Measurements from ENCODE around the gene VAV3.

Gene VAV3

DNA sequence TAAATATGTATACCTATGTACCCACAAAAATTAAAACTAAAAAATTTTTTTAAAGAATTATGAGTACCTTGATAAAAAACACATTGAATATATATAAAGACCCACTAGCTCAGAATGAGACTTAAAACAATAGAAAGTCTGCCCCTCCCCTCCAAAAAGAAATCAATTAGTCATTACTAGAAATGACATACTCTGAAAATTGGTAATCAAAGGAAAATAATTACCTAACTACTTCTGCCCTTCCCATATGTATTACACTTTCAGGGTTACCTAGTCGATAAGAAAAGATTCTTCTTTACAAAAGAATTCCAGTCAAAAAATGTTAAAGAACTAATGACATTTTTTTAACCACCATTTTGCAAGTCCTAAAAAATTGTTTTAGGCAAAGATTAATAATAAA, 34.7 kb downstream of the VAV3 start:
- H3K9ac ChIP-seq (ENCODE audit: low read length) = no peak overlapping the region
- H3K27ac ChIP-seq (ENCODE audit: low read length) = no peak overlapping the region
- H3K4me1 ChIP-seq (ENCODE audit: control insufficient read depth, low read depth, low read length) = peaks cover 3% of the 10 kb centered on the region
- H3K27me3 ChIP-seq (ENCODE audit: control insufficient read depth, insufficient read depth, low read length) = no peaks in the 10 kb centered on the region
- no peak overlapping the region for H3K4me3 ChIP-seq (ENCODE audit: low read length)
- no peaks in the 10 kb centered on the region for H3K36me3 ChIP-seq (ENCODE audit: control insufficient read depth, low read depth, low read length)
- no peaks in the 10 kb centered on the region for H3K9me3 ChIP-seq (ENCODE audit: control insufficient read depth, low read depth, low read length)

DNA sequence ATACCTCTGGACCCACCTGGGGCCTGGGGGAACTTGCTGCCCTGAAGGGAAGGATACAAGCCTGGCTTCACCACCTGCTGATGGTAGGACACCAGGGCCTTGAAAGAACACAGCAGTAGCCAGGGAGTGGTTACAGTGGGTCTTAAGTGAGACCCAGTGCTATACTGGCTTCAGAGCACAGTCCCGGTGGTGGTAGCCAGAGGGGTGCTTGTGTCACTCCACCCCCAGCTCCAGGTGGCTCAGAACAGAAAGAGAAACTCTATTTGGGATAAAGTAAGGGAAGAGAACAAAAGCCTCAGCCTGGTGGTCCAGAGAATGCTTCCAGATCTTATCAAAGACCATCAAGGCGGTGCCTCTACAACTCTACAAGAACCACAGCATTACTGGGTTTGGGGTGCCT, 37.2 kb downstream of the VAV3 start:
- Histone ChIP-seq H3K36me3 (ENCODE audit: control insufficient read depth, low read depth, low read length) (no peaks in the 10 kb centered on the region), H3K9me3 (ENCODE audit: control insufficient read depth, low read depth, low read length) (no peaks in the 10 kb centered on the region), H3K4me3 (ENCODE audit: low read length) (no peak overlapping the region), H3K9ac (ENCODE audit: low read length) (no peak overlapping the region), H3K27ac (ENCODE audit: low read length) (no peak overlapping the region), H3K27me3 (ENCODE audit: control insufficient read depth, insufficient read depth, low read length) (no peaks in the 10 kb centered on the region), H3K4me1 (ENCODE audit: control insufficient read depth, low read depth, low read length) (peaks cover 3% of the 10 kb centered on the region)

DNA sequence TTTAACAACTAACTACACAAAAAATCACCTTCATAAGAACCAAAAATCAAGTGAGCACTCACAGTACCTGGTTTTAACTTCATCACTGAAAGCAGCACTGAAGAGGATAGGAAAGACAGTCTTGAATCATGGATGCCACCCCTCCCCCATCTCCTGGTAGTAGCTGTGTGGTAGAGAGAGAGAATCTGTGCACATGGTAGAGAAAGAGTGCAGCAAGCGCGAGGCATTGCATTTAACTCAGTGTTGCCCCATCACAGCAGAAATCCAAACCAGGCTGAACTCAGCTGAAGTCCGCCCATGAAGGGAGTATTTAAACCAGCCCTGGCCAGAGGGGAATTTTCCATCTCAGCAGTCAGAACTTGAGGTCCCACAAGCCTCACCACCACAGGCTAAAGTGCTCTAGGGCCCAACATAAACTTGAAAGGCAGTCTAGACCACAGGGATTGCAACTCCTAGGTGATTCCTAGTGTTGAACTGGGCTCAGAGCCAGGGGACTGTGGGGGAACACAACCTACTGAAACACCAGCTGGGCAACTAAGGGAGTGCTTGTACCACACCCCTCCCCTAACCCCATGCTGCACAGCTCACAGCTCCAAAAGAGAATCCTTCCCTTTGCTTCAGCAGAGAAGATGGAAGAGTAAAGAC, 38.4 kb downstream of the VAV3 start:
- peaks cover 3% of the 10 kb centered on the region for H3K4me1 ChIP-seq (ENCODE audit: control insufficient read depth, low read depth, low read length)
- H3K27ac ChIP-seq (ENCODE audit: low read length) = no peak overlapping the region
- H3K9ac ChIP-seq (ENCODE audit: low read length) = no peak overlapping the region
- no peaks in the 10 kb centered on the region for H3K27me3 ChIP-seq (ENCODE audit: control insufficient read depth, insufficient read depth, low read length)
- H3K9me3 ChIP-seq (ENCODE audit: control insufficient read depth, low read depth, low read length) = no peaks in the 10 kb centered on the region
- H3K36me3 ChIP-seq (ENCODE audit: control insufficient read depth, low read depth, low read length) = no peaks in the 10 kb centered on the region
- H3K4me3 ChIP-seq (ENCODE audit: low read length) = no peak overlapping the region

DNA sequence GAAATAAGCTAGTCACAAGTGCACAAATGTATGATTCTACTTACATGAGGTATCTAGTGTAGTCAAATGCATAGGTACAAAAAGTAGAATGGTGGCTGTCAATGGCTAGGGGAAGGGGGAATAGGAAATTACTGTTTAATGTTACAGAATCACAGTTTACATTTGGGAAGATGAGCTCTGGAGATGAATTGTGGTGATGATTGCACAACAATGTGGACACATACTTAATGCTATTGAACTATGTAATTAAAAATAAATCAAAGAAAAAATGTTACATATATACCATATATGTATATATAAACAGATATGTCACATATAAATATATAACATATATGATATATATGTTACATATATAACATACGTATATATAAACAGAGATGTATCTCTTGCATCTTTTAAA, 39.4 kb downstream of the VAV3 start:
- no peak overlapping the region for H3K27ac ChIP-seq (ENCODE audit: low read length)
- no peaks in the 10 kb centered on the region for H3K4me1 ChIP-seq (ENCODE audit: control insufficient read depth, low read depth, low read length)
- H3K4me3 ChIP-seq (ENCODE audit: low read length) = no peak overlapping the region
- no peaks in the 10 kb centered on the region for H3K9me3 ChIP-seq (ENCODE audit: control insufficient read depth, low read depth, low read length)
- no peaks in the 10 kb centered on the region for H3K27me3 ChIP-seq (ENCODE audit: control insufficient read depth, insufficient read depth, low read length)
- no peak overlapping the region for H3K9ac ChIP-seq (ENCODE audit: low read length)
- no peaks in the 10 kb centered on the region for H3K36me3 ChIP-seq (ENCODE audit: control insufficient read depth, low read depth, low read length)

- Histone ChIP-seq H3K9ac (ENCODE audit: low read length) (no peak overlapping the region), H3K27ac (ENCODE audit: low read length) (no peak overlapping the region), H3K27me3 (ENCODE audit: control insufficient read depth, insufficient read depth, low read length) (no peaks in the 10 kb centered on the region), H3K9me3 (ENCODE audit: control insufficient read depth, low read depth, low read length) (no peaks in the 10 kb centered on the region), H3K4me3 (ENCODE audit: low read length) (no peak overlapping the region), H3K36me3 (ENCODE audit: control insufficient read depth, low read depth, low read length) (no peaks in the 10 kb centered on the region), H3K4me1 (ENCODE audit: control insufficient read depth, low read depth, low read length) (no peaks in the 10 kb centered on the region)
These were observed 44.0 kb downstream of the VAV3 start for GRCh38 chr1:107920999-107921398.

DNA sequence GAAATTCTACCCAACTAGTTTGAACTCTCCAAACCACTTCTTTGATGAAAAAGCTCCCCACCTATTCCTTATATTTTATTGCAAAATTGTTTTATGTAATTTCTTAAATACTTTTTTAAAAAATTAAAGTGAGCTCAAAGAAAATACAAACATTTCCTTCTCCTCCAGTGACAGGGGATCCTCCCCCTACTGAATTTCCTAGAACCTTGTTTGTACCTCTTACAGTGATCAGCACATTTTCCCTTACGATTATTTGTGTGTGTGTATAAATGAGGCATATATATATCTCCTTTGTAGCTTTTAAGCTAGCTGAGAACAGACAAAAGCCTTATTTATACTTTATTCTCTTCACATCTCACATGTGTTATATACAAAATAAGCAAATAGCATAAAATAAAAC, 44.4 kb downstream of the VAV3 start:
- Histone ChIP-seq H3K9ac (ENCODE audit: low read length) (no peak overlapping the region), H3K4me3 (ENCODE audit: low read length) (no peak overlapping the region), H3K27me3 (ENCODE audit: control insufficient read depth, insufficient read depth, low read length) (no peaks in the 10 kb centered on the region), H3K27ac (ENCODE audit: low read length) (no peak overlapping the region), H3K4me1 (ENCODE audit: control insufficient read depth, low read depth, low read length) (no peaks in the 10 kb centered on the region), H3K9me3 (ENCODE audit: control insufficient read depth, low read depth, low read length) (no peaks in the 10 kb centered on the region), H3K36me3 (ENCODE audit: control insufficient read depth, low read depth, low read length) (no peaks in the 10 kb centered on the region)

GRCh38 chr1:107919953-107920352, 45.0 kb downstream of the VAV3 start:
- no peaks in the 10 kb centered on the region for H3K4me1 ChIP-seq (ENCODE audit: control insufficient read depth, low read depth, low read length)
- no peak overlapping the region for H3K27ac ChIP-seq (ENCODE audit: low read length)
- no peak overlapping the region for H3K9ac ChIP-seq (ENCODE audit: low read length)

DNA sequence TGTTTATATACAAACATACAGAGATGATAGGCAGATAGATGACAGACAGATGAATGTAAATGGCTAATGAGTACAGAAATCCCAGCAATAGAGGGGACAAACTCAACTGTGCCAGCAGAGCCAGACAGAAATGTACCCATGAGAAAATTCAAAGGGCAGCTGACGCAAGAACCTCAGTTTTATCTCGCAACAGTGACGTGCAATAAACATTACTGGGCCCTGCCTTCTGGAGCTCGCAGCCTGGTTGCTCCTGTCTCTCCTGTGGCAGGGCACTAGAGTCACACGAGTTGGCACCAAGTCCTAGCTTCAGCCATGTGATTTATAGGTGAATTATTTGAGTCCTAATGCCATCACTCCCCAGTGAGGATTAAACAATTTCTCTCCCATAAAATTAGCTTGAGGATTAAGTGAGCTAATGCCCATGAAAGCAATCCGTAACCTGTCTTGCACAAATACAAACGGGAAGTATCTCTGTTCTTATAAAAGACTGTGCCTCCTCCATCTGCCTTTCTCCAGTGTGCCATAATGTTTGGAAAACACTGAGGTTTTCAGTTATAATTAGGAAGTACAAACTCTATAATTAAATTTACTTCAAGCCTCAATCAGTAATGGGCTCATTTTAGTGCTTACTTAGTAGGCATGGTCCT, 50.7 kb downstream of the VAV3 start:
- H3K27me3 ChIP-seq (ENCODE audit: control insufficient read depth, insufficient read depth, low read length) = no peaks in the 10 kb centered on the region
- no peak overlapping the region for H3K27ac ChIP-seq (ENCODE audit: low read length)
- no peaks in the 10 kb centered on the region for H3K4me1 ChIP-seq (ENCODE audit: control insufficient read depth, low read depth, low read length)
- H3K36me3 ChIP-seq (ENCODE audit: control insufficient read depth, low read depth, low read length) = no peaks in the 10 kb centered on the region
- no peak overlapping the region for H3K9ac ChIP-seq (ENCODE audit: low read length)
- no peaks in the 10 kb centered on the region for H3K9me3 ChIP-seq (ENCODE audit: control insufficient read depth, low read depth, low read length)
- no peak overlapping the region for H3K4me3 ChIP-seq (ENCODE audit: low read length)

More at GRCh38 chr1:107919953-107920352, 45.0 kb downstream of the VAV3 start:
- Histone ChIP-seq H3K27me3 (ENCODE audit: control insufficient read depth, insufficient read depth, low read length) (no peaks in the 10 kb centered on the region), H3K4me3 (ENCODE audit: low read length) (no peak overlapping the region), H3K9me3 (ENCODE audit: control insufficient read depth, low read depth, low read length) (no peaks in the 10 kb centered on the region), H3K36me3 (ENCODE audit: control insufficient read depth, low read depth, low read length) (no peaks in the 10 kb centered on the region)

DNA sequence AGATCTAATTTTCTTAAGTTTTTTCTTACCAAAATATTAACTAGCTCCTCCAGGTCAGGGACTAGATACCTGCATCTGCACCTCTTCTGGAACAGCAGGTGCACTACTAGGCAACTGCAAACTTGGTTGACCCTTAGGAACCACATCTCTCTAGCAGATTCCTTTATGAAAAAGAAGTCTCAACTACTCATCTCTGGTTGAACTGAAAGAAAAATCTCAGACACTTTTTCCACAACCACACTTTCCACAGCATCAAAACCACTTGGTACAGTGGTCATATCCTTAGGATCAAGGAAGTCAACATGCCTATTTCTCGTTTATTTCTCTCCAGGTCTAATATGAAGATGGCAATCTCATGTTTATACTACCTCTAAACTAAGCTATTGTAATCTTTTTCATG, 52.3 kb downstream of the VAV3 start:
- H3K4me3 ChIP-seq (ENCODE audit: low read length) = no peak overlapping the region
- H3K9me3 ChIP-seq (ENCODE audit: control insufficient read depth, low read depth, low read length) = no peaks in the 10 kb centered on the region
- no peaks in the 10 kb centered on the region for H3K4me1 ChIP-seq (ENCODE audit: control insufficient read depth, low read depth, low read length)
- H3K27me3 ChIP-seq (ENCODE audit: control insufficient read depth, insufficient read depth, low read length) = no peaks in the 10 kb centered on the region
- H3K36me3 ChIP-seq (ENCODE audit: control insufficient read depth, low read depth, low read length) = no peaks in the 10 kb centered on the region
- H3K27ac ChIP-seq (ENCODE audit: low read length) = no peak overlapping the region
- no peak overlapping the region for H3K9ac ChIP-seq (ENCODE audit: low read length)

- H3K4me1 ChIP-seq (ENCODE audit: control insufficient read depth, low read depth, low read length) = peaks cover 6% of the 10 kb centered on the region
- H3K27ac ChIP-seq (ENCODE audit: low read length) = no peak overlapping the region
- no peak overlapping the region for H3K9ac ChIP-seq (ENCODE audit: low read length)
- no peaks in the 10 kb centered on the region for H3K36me3 ChIP-seq (ENCODE audit: control insufficient read depth, low read depth, low read length)
- no peaks in the 10 kb centered on the region for H3K27me3 ChIP-seq (ENCODE audit: control insufficient read depth, insufficient read depth, low read length)
- H3K4me3 ChIP-seq (ENCODE audit: low read length) = no peak overlapping the region
- H3K9me3 ChIP-seq (ENCODE audit: control insufficient read depth, low read depth, low read length) = no peaks in the 10 kb centered on the region
These were observed 64.7 kb downstream of the VAV3 start for GRCh38 chr1:107900090-107900945.

GRCh38 chr1:107899655-107900054, 65.3 kb downstream of the VAV3 start:
- Histone ChIP-seq H3K27me3 (ENCODE audit: control insufficient read depth, insufficient read depth, low read length) (no peaks in the 10 kb centered on the region), H3K36me3 (ENCODE audit: control insufficient read depth, low read depth, low read length) (no peaks in the 10 kb centered on the region), H3K4me1 (ENCODE audit: control insufficient read depth, low read depth, low read length) (peaks cover 6% of the 10 kb centered on the region), H3K4me3 (ENCODE audit: low read length) (no peak overlapping the region), H3K9ac (ENCODE audit: low read length) (no peak overlapping the region), H3K9me3 (ENCODE audit: control insufficient read depth, low read depth, low read length) (no peaks in the 10 kb centered on the region), H3K27ac (ENCODE audit: low read length) (no peak overlapping the region)
